ENCODE data around the gene COL6A2.

DNA sequence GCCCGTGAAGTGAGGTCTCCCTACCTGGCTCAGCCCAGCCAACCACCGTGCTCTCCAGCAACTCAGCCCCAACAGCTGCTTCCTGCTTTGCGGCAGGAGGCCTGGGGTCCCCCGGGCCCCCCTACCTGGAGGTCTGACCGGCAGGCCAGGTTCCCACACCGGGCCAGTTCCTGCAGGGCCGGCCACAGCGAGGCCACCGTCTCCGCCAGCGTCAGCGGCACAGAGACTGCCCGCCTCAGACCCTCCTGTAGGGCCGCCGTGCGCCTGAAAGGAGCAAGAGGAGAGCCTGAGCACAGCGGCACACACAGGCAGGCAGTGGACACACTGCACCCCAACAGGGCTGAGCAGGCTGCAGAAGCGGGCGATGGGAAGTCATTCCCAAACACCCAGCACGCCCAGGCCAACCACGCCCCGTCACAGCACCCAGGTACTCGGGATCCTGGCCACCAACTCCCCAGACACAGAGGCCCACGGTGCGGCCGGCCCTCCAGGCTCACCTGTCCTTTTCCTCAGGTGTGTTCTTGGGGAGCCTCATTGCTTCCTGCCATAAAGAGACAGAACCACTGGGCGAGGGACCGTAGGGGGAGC, 40.6 kb downstream of the COL6A2 start:
- TF ChIP-seq, protein P1, sequence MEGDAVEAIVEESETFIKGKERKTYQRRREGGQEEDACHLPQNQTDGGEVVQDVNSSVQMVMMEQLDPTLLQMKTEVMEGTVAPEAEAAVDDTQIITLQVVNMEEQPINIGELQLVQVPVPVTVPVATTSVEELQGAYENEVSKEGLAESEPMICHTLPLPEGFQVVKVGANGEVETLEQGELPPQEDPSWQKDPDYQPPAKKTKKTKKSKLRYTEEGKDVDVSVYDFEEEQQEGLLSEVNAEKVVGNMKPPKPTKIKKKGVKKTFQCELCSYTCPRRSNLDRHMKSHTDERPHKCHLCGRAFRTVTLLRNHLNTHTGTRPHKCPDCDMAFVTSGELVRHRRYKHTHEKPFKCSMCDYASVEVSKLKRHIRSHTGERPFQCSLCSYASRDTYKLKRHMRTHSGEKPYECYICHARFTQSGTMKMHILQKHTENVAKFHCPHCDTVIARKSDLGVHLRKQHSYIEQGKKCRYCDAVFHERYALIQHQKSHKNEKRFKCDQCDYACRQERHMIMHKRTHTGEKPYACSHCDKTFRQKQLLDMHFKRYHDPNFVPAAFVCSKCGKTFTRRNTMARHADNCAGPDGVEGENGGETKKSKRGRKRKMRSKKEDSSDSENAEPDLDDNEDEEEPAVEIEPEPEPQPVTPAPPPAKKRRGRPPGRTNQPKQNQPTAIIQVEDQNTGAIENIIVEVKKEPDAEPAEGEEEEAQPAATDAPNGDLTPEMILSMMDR (IDR thresholded peaks at IDR 0.05 in 2 of 3, conservative IDR thresholded peaks at IDR 0.05 in 1 of 3; ENCODE audit: borderline replicate concordance in 1 of 3, insufficient read depth in 1 of 3, low read depth in 2 of 3, low read length in 2 of 3), result no peak
- TF ChIP-seq POLR2A (IDR thresholded peaks at IDR 0.05; ENCODE audit: borderline replicate concordance, extremely low read depth, insufficient read depth, insufficient read length), result no peak
- TF ChIP-seq SRF (IDR thresholded peaks at IDR 0.05; ENCODE audit: low read depth), result no peak
- TF ChIP-seq CEBPB (IDR thresholded peaks at IDR 0.05; ENCODE audit: low read depth), result no peak

Measured in HCT116 (cell line).